WTC11 (cell line): ENCODE data around the gene RAPGEF6.

Source experiments
- CBFB ChIP-seq: sonication (generic); formaldehyde crosslinking; IDR thresholded peaks from 2 replicates; pipeline ENCODE4 v1.8.1; 2022; ENCODE audit warnings: mild to moderate bottlenecking, low read depth, missing genetic modification reagents
- CREB1 ChIP-seq: sonication (generic); formaldehyde crosslinking; IDR thresholded peaks from 2 replicates; pipeline ENCODE4 v1.8.0; 2023; ENCODE audit warnings: mild to moderate bottlenecking, missing genetic modification reagents
- CREM ChIP-seq: sonication (generic); formaldehyde crosslinking; IDR thresholded peaks from 2 replicates; pipeline ENCODE4 v1.8.1; 2022; ENCODE audit warnings: mild to moderate bottlenecking, missing genetic modification reagents, moderate library complexity
- CTCF ChIP-seq: fragments of 200-600 bp; IDR thresholded peaks from 2 replicates; pipeline ENCODE4 v1.8.0; 2022; ENCODE audit warnings: antibody characterized with exemption
- FOXJ3 ChIP-seq: sonication (generic); formaldehyde crosslinking; IDR thresholded peaks from 2 replicates; pipeline ENCODE4 v1.9.0; 2021; ENCODE audit warnings: missing genetic modification reagents, mild to moderate bottlenecking, borderline replicate concordance
- FOXK1 ChIP-seq: sonication (generic); formaldehyde crosslinking; IDR thresholded peaks from 2 replicates; pipeline ENCODE4 v1.8.0; 2022; ENCODE audit warnings: mild to moderate bottlenecking, moderate library complexity, missing genetic modification reagents
- FOXP4 ChIP-seq: sonication (generic); formaldehyde crosslinking; IDR thresholded peaks from 2 replicates; pipeline ENCODE4 v1.8.0; 2022; ENCODE audit warnings: mild to moderate bottlenecking, missing genetic modification reagents
- GTF2I ChIP-seq: fragments of 250-450 bp; sonication (Bioruptor Pico); conservative IDR thresholded peaks from 2 replicates; pipeline ENCODE4 v1.4.0; 2021; ENCODE audit warnings: mild to moderate bottlenecking
- MAX ChIP-seq: sonication (generic); formaldehyde crosslinking; IDR thresholded peaks from 2 replicates; pipeline ENCODE4 v1.8.0; 2022; ENCODE audit warnings: mild to moderate bottlenecking, missing genetic modification reagents
- RELA ChIP-seq: sonication (generic); formaldehyde crosslinking; IDR thresholded peaks from 2 replicates; pipeline ENCODE4 v1.8.1; 2022; ENCODE audit warnings: missing genetic modification reagents, mild to moderate bottlenecking, borderline replicate concordance
- SMAD4 ChIP-seq: sonication (generic); formaldehyde crosslinking; IDR thresholded peaks from 2 replicates; pipeline ENCODE4 v1.8.0; 2022; ENCODE audit warnings: mild to moderate bottlenecking, missing genetic modification reagents
- TEAD4 ChIP-seq: sonication (generic); formaldehyde crosslinking; IDR thresholded peaks from 2 replicates; pipeline ENCODE4 v1.8.0; 2022; ENCODE audit warnings: mild to moderate bottlenecking, missing genetic modification reagents
- ZMAT4 ChIP-seq: fragments of 250-450 bp; sonication (Bioruptor Pico); IDR thresholded peaks from 2 replicates; pipeline ENCODE4 v1.9.0; 2021; ENCODE audit warnings: mild to moderate bottlenecking

DNA sequence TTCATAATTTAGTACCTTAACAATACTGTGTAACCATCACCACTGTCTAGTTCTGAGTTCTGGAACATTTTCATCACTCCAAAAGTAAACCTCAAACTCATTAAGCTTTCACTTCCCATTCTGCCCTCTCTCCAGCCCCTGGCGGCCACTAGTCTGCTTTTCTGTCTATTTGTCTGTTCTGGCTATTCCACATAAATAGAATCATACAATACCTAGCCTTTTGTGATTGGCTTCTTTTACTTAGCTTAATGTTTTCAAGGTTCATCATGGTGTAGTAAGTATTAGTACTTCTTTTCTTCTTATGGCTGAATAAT, 138.7 kb downstream of the RAPGEF6 start:
- TF ChIP-seq CTCF = no peak
- TF ChIP-seq CREB1 (CRISPR knock-in tag) = no peak
- TF ChIP-seq RELA (CRISPR knock-in tag) = no peak
- TF ChIP-seq CREM (CRISPR knock-in tag) = no peak
- no peak for TF ChIP-seq FOXJ3 (CRISPR knock-in tag)
- TF ChIP-seq GTF2I (CRISPR knock-in tag) = no peak
- TF ChIP-seq FOXK1 (CRISPR knock-in tag) = no peak
- TF ChIP-seq ZMAT4 (CRISPR knock-in tag) = no peak
- no peak for TF ChIP-seq MAX
- TF ChIP-seq FOXP4 (CRISPR knock-in tag) = no peak
- no peak for TF ChIP-seq TEAD4 (CRISPR knock-in tag)
- no peak for TF ChIP-seq CBFB (CRISPR knock-in tag)
- TF ChIP-seq SMAD4 (CRISPR knock-in tag) = no peak
